ENCODE data around the gene SLBP. TPM values are rescaled to one million over a fixed set of nuclear protein-coding genes. Genes with fewer than 3 reads are reported as not detected.

SLBP gene
- total and polyA plus RNA-seq, 3 donors from 2014 or later = 118 to 173 (median 137) TPM

GRCh38 chr4:1743975-1744374 lies 31.9 kb upstream of the SLBP start:
- TF ChIP-seq CTCF (IDR thresholded peaks at IDR 0.05) (no peak), POLR2A (IDR thresholded peaks at IDR 0.05) (no peak)
- intact Hi-C loops (cut with DNase I; ENCODE audit: low total_unique reads) = no loop called here
- no peaks in the 10 kb centered on the region for H3K9me3 ChIP-seq
- DNase-seq = no peak
- no peaks in the 10 kb centered on the region for H3K36me3 ChIP-seq (ENCODE audit: low read depth, missing control alignments)
- no peak overlapping the region for H3K27ac ChIP-seq
- no peak overlapping the region for H3K4me3 ChIP-seq
- no peaks in the 10 kb centered on the region for H3K4me1 ChIP-seq
- no peaks in the 10 kb centered on the region for H3K27me3 ChIP-seq
- 93 to 100% methylated on average over 2 to 6 of the region's 6 CpGs for WGBS, 2 donors

GRCh38 chr4:1743551-1743950 lies 31.4 kb upstream of the SLBP start:
- H3K27ac ChIP-seq = no peak overlapping the region
- no peaks in the 10 kb centered on the region for H3K36me3 ChIP-seq (ENCODE audit: low read depth, missing control alignments)
- no peaks in the 10 kb centered on the region for H3K9me3 ChIP-seq
- DNase-seq = no peak
- TF ChIP-seq CTCF (IDR thresholded peaks at IDR 0.05) (no peak), POLR2A (IDR thresholded peaks at IDR 0.05) (no peak)
- no peak overlapping the region for H3K4me3 ChIP-seq
- 76 to 93% methylated on average over 7 to 12 of the region's 12 CpGs for WGBS, 2 donors
- no peaks in the 10 kb centered on the region for H3K4me1 ChIP-seq
- intact Hi-C loops (cut with DNase I; ENCODE audit: low total_unique reads) = no loop called here
- no peaks in the 10 kb centered on the region for H3K27me3 ChIP-seq

- TF ChIP-seq POLR2A (IDR thresholded peaks at IDR 0.05) (no peak), CTCF (IDR thresholded peaks at IDR 0.05) (no peak)
- no peak overlapping the region for H3K27ac ChIP-seq
- no peaks in the 10 kb centered on the region for H3K4me1 ChIP-seq
- H3K9me3 ChIP-seq = no peaks in the 10 kb centered on the region
- intact Hi-C loops (cut with DNase I; ENCODE audit: low total_unique reads) = no loop called here
- no peak for DNase-seq
- 89 to 91% methylated on average over 6 to 17 of the region's 17 CpGs for WGBS, 2 donors
- no peaks in the 10 kb centered on the region for H3K27me3 ChIP-seq
- no peak overlapping the region for H3K4me3 ChIP-seq
- H3K36me3 ChIP-seq (ENCODE audit: low read depth, missing control alignments) = no peaks in the 10 kb centered on the region
Observed at GRCh38 chr4:1741208-1741607, 29.1 kb upstream of the SLBP start.

- Histone ChIP-seq H3K27me3 (no peaks in the 10 kb centered on the region), H3K27ac (no peak overlapping the region), H3K9me3 (no peaks in the 10 kb centered on the region), H3K4me1 (no peaks in the 10 kb centered on the region), H3K4me3 (no peak overlapping the region), H3K36me3 (ENCODE audit: low read depth, missing control alignments) (no peaks in the 10 kb centered on the region)
- 87 to 93% methylated on average over 3 to 22 of the region's 22 CpGs for WGBS, 2 donors
- no peak for TF ChIP-seq POLR2A (IDR thresholded peaks at IDR 0.05)
- no peak for TF ChIP-seq CTCF (IDR thresholded peaks at IDR 0.05)
- no peak for DNase-seq
- intact Hi-C loops (cut with DNase I; ENCODE audit: low total_unique reads) = no loop called here
Observed at GRCh38 chr4:1740021-1740545, 28.0 kb upstream of the SLBP start.

- Histone ChIP-seq H3K9me3 (no peaks in the 10 kb centered on the region), H3K36me3 (ENCODE audit: low read depth, missing control alignments) (no peaks in the 10 kb centered on the region)
- DNase-seq = no peak
Observed at GRCh38 chr4:1739358-1739757, 27.2 kb upstream of the SLBP start.

More at GRCh38 chr4:1739358-1739757, 27.2 kb upstream of the SLBP start:
- Histone ChIP-seq H3K27me3 (no peaks in the 10 kb centered on the region), H3K4me3 (no peak overlapping the region), H3K27ac (no peak overlapping the region), H3K4me1 (no peaks in the 10 kb centered on the region)
- 99 to 100% methylated on average over 5 to 9 of the region's 9 CpGs for WGBS, 2 donors
- intact Hi-C loops (cut with DNase I; ENCODE audit: low total_unique reads) = no loop called here
- TF ChIP-seq CTCF (IDR thresholded peaks at IDR 0.05) = no peak
- no peak for TF ChIP-seq POLR2A (IDR thresholded peaks at IDR 0.05)
